Measurements from ENCODE around the gene KAT2B. TPM values are rescaled to one million over a fixed set of nuclear protein-coding genes. Genes with fewer than 3 reads are reported as not detected.

Gene KAT2B
- total RNA-seq, 4 donors from 2014 or later: 12.8 to 52.1 (median 35.2) TPM

GRCh38 chr3:20054549-20054987, 14.3 kb downstream of the KAT2B start:
- Histone ChIP-seq H3K27me3 (no peaks in the 10 kb centered on the region), H3K36me3 (no peaks in the 10 kb centered on the region), H3K9me3 (no peaks in the 10 kb centered on the region), H3K27ac (peak overlapping the region in 1 of 2 donors; percentile 66), H3K4me1 (peaks cover 0 to 9% of the 10 kb centered on the region in 2 donors), H3K4me3 (no peak overlapping the region)
- DNase-seq: peak in 1 of 2 donors; percentile 60
- no peak for TF ChIP-seq POLR2A (IDR thresholded peaks at IDR 0.05)
- intact Hi-C loops (cut with DNase I; ENCODE audit: low total_unique reads): no loop called here

DNA sequence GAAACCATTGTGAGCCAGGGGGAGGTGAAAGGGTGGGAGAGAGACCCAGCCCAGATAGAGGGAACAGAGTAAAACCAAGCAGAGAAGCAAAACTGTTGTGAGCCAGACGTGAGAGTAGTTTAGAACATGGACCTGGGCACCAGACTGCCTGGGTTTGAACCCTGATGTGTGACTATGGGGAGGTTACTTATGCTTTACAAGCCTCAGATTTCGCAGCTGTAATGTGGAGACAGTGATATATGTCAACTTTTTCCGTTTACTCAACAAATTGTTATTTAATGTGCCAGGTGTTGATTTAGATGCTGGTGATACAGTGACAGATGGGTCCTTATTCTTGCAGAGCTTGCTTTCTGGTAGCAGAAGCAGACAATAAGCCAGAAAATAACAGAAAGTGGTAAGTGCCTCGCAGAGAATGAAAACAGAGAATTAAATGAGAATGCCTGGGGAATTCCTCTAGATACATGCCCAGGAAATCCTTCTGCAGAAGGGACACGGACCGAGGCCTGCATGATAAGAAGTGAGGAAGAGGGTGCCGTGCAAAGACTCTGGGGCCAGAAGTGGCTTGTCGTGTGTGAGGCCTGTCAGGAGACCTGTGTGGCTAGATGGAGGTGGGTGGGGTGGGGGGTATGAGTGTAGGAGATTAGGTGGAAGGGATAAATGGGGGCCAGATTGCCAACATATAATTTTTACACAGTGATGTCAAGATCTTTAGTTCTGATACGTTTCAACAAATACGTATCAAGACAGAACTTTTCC, 15.0 kb downstream of the KAT2B start:
- intact Hi-C loops (cut with DNase I; ENCODE audit: low total_unique reads): no loop called here
- TF ChIP-seq POLR2A (IDR thresholded peaks at IDR 0.05): no peak
- TF ChIP-seq, protein P1, sequence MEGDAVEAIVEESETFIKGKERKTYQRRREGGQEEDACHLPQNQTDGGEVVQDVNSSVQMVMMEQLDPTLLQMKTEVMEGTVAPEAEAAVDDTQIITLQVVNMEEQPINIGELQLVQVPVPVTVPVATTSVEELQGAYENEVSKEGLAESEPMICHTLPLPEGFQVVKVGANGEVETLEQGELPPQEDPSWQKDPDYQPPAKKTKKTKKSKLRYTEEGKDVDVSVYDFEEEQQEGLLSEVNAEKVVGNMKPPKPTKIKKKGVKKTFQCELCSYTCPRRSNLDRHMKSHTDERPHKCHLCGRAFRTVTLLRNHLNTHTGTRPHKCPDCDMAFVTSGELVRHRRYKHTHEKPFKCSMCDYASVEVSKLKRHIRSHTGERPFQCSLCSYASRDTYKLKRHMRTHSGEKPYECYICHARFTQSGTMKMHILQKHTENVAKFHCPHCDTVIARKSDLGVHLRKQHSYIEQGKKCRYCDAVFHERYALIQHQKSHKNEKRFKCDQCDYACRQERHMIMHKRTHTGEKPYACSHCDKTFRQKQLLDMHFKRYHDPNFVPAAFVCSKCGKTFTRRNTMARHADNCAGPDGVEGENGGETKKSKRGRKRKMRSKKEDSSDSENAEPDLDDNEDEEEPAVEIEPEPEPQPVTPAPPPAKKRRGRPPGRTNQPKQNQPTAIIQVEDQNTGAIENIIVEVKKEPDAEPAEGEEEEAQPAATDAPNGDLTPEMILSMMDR (IDR thresholded peaks at IDR 0.05): no peak
- peak overlapping the region; percentile 19 to 66 for H3K27ac ChIP-seq

DNA sequence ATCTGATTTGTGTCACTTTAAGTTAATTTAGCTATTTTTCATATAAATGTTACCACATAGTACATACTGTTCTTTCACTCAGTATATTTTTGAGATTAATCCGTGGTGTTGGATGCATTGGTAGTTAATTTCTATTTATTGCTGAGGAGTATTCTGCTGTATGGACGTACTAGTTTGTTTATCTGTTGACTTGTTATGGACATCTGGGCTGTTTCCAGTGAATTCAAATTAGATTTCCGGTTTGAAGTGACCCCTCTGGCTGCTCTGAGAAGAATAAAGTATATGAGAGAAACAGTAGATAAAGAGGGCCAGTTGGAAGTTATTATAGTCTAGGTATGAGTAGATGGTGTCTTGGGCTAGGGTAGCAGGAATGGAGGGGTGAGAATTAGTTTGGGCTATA, 15.6 kb downstream of the KAT2B start:
- H3K27me3 ChIP-seq: no peaks in the 10 kb centered on the region
- no peaks in the 10 kb centered on the region for H3K36me3 ChIP-seq
- peak overlapping the region; percentile 19 to 66 for H3K27ac ChIP-seq
- no peaks in the 10 kb centered on the region for H3K9me3 ChIP-seq
- TF ChIP-seq, protein P1 (IDR thresholded peaks at IDR 0.05): no peak
- TF ChIP-seq POLR2A (IDR thresholded peaks at IDR 0.05): no peak
- intact Hi-C loops (cut with DNase I; ENCODE audit: low total_unique reads): no loop called here
- no peak for DNase-seq
- peaks cover 0 to 9% of the 10 kb centered on the region in 2 donors for H3K4me1 ChIP-seq
- H3K4me3 ChIP-seq: no peak overlapping the region

More for the DNA sequence above, 15.0 kb downstream of the KAT2B start:
- H3K36me3 ChIP-seq: no peaks in the 10 kb centered on the region
- no peak for DNase-seq
- H3K4me3 ChIP-seq: no peak overlapping the region
- no peaks in the 10 kb centered on the region for H3K9me3 ChIP-seq
- peaks cover 0 to 9% of the 10 kb centered on the region in 2 donors for H3K4me1 ChIP-seq
- no peaks in the 10 kb centered on the region for H3K27me3 ChIP-seq

GRCh38 chr3:20056725-20057611, 16.7 kb downstream of the KAT2B start:
- H3K36me3 ChIP-seq: no peaks in the 10 kb centered on the region
- DNase-seq: peak in 1 of 2 donors; percentile 44
- H3K27ac ChIP-seq: peak overlapping the region; percentile 20 to 66
- H3K9me3 ChIP-seq: no peaks in the 10 kb centered on the region
- H3K4me3 ChIP-seq: no peak overlapping the region
- peaks cover 0 to 9% of the 10 kb centered on the region in 2 donors for H3K4me1 ChIP-seq
- intact Hi-C loops (cut with DNase I; ENCODE audit: low total_unique reads): no loop called here
- TF ChIP-seq, protein P1 (IDR thresholded peaks at IDR 0.05): no peak
- TF ChIP-seq POLR2A (IDR thresholded peaks at IDR 0.05): no peak
- H3K27me3 ChIP-seq: no peaks in the 10 kb centered on the region

GRCh38 chr3:20057612-20058180, 17.4 kb downstream of the KAT2B start:
- peaks cover 0 to 9% of the 10 kb centered on the region in 2 donors for H3K4me1 ChIP-seq
- peak overlapping the region; percentile 20 to 66 for H3K27ac ChIP-seq
- peak in 1 of 2 donors; percentile 49 for DNase-seq
- intact Hi-C loops (cut with DNase I; ENCODE audit: low total_unique reads): no loop called here
- H3K9me3 ChIP-seq: no peaks in the 10 kb centered on the region
- no peak for TF ChIP-seq POLR2A (IDR thresholded peaks at IDR 0.05)
- TF ChIP-seq, protein P1 (IDR thresholded peaks at IDR 0.05): no peak
- H3K27me3 ChIP-seq: no peaks in the 10 kb centered on the region
- no peak overlapping the region for H3K4me3 ChIP-seq
- no peaks in the 10 kb centered on the region for H3K36me3 ChIP-seq

All from uterus (tissue), 4 donors.